Tibial nerve (tissue), 4 donors: Measurements from ENCODE around the gene FGD4.

ENCODE experiments used
- EP300 ChIP-seq, 2 donors: sonication (generic); formaldehyde crosslinking; IDR thresholded peaks; one replicate each; pipeline ENCODE4 v1.6.1; 2017; ENCODE audit warnings: antibody characterized with exemption in 2 of 2, mild to moderate bottlenecking in 1 of 2
- POLR2A ChIP-seq, 2 donors: fragments of 450-650 bp; IDR thresholded peaks; one replicate each; pipeline ENCODE4 v1.6.1; 2017; ENCODE audit warnings: antibody characterized with exemption in 2 of 2, mild to moderate bottlenecking in 2 of 2, moderate library complexity in 2 of 2
- TF ChIP-seq, protein P1 (sequence below), 5 experiments: fragments of 200-600 bp in 3 of 5; fragments of 450-650 bp in 2 of 5; sonication (generic) in 3 of 5; IDR thresholded peaks; one replicate each; pipeline ENCODE4 v1.5.1; 2016 to 2019; ENCODE audit warnings: antibody characterized with exemption in 5 of 5, mild to moderate bottlenecking in 3 of 5, moderate library complexity in 2 of 5

DNA sequence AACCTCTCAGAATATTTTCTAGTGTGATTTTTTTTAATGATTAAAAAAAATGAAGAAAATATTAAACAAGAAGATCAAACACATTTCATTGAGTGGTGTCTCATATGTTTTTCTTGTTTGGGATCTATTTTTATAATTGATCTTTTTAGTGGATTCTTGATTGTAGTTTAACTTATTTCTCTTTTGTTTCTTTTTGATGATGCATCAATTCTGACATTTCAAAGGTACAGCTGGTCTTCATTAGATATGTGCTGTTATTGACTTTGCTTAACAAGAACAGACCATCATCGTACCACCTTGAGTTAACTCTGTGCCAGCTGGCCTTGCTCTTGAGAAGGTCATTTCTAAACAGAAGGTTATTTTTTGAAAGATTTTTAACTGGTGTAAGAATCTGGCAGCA lies 45.8 kb upstream of the FGD4 start:
- TF ChIP-seq, protein P1, sequence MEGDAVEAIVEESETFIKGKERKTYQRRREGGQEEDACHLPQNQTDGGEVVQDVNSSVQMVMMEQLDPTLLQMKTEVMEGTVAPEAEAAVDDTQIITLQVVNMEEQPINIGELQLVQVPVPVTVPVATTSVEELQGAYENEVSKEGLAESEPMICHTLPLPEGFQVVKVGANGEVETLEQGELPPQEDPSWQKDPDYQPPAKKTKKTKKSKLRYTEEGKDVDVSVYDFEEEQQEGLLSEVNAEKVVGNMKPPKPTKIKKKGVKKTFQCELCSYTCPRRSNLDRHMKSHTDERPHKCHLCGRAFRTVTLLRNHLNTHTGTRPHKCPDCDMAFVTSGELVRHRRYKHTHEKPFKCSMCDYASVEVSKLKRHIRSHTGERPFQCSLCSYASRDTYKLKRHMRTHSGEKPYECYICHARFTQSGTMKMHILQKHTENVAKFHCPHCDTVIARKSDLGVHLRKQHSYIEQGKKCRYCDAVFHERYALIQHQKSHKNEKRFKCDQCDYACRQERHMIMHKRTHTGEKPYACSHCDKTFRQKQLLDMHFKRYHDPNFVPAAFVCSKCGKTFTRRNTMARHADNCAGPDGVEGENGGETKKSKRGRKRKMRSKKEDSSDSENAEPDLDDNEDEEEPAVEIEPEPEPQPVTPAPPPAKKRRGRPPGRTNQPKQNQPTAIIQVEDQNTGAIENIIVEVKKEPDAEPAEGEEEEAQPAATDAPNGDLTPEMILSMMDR (IDR thresholded peaks at IDR 0.05), result no peak
- no peak for TF ChIP-seq EP300 (IDR thresholded peaks at IDR 0.05)
- TF ChIP-seq POLR2A (IDR thresholded peaks at IDR 0.05), result no peak
